ENCODE measurements around the gene TEAD4.

Gene TEAD4

GRCh38 chr12:2961705-2962104 lies 2.5 kb downstream of the TEAD4 start:
- TF ChIP-seq CTCF (IDR thresholded peaks at IDR 0.05), result no peak

- TF ChIP-seq CTCF (IDR thresholded peaks at IDR 0.05), result no peak
Measured at GRCh38 chr12:2963154-2963759, 4.1 kb downstream of the TEAD4 start.

GRCh38 chr12:2963760-2964292 lies 4.6 kb downstream of the TEAD4 start:
- TF ChIP-seq CTCF (IDR thresholded peaks at IDR 0.05), result no peak

- no peak for TF ChIP-seq CTCF (IDR thresholded peaks at IDR 0.05)
Measured at GRCh38 chr12:2967651-2968050, 8.5 kb downstream of the TEAD4 start.

- TF ChIP-seq CTCF (IDR thresholded peaks at IDR 0.05), result no peak
Measured at GRCh38 chr12:2970744-2971143, 11.5 kb downstream of the TEAD4 start.

- no peak for TF ChIP-seq CTCF (IDR thresholded peaks at IDR 0.05)
Measured at GRCh38 chr12:2973566-2973965, 14.4 kb downstream of the TEAD4 start.

GRCh38 chr12:2974560-2974971 lies 15.4 kb downstream of the TEAD4 start:
- TF ChIP-seq CTCF (IDR thresholded peaks at IDR 0.05), result no peak

GRCh38 chr12:2976581-2976996 lies 17.4 kb downstream of the TEAD4 start:
- TF ChIP-seq CTCF (IDR thresholded peaks at IDR 0.05), result no peak

All from LNCAP (cell line).